GM23338 (cell line): ENCODE measurements around the gene SUB1. TPM values are rescaled to one million over a fixed set of nuclear protein-coding genes. Genes with fewer than 3 reads are reported as not detected.

Experiments
- ATAC-seq: fragments of 200-7000 bp; cut with Tn5 transposase; 3 replicates; pipeline ENCODE4 v1.9.1; 2020
- DNase-seq: peaks from one replicate; pipeline ENCODE4 v3.0.0-alpha.2; 2015; ENCODE audit warnings: low spot score
- H2AFZ ChIP-seq: fragments of 200-600 bp; sonication (generic); 2 replicates; pipeline ENCODE4 v1.8.0; 2016; ENCODE audit warnings: antibody characterized with exemption, mild to moderate bottlenecking, moderate library complexity
- H3F3A ChIP-seq: fragments of 200-600 bp; sonication (generic); replicated peaks from 2 replicates; pipeline ENCODE4 v1.8.0; 2017; ENCODE audit warnings: antibody characterized with exemption, mixed run types, low read depth
- H3K27ac ChIP-seq: fragments of 200-600 bp; sonication (generic); 2 replicates; pipeline ENCODE4 v1.6.1; 2016; ENCODE audit warnings: low read depth
- H3K27me3 ChIP-seq: fragments of 200-600 bp; sonication (generic); 2 replicates; pipeline ENCODE4 v1.8.0; 2016; ENCODE audit warnings: mild to moderate bottlenecking, mixed run types, moderate library complexity; ENCODE audit not compliant: insufficient read depth
- H3K36me3 ChIP-seq: fragments of 200-600 bp; sonication (generic); 2 replicates; pipeline ENCODE4 v1.8.0; 2016; ENCODE audit warnings: mild to moderate bottlenecking; ENCODE audit not compliant: insufficient read depth
- H3K4me1 ChIP-seq: fragments of 200-600 bp; sonication (generic); 2 replicates; pipeline ENCODE4 v1.8.0; 2016; ENCODE audit warnings: mild to moderate bottlenecking, moderate library complexity; ENCODE audit not compliant: insufficient read depth
- H3K4me2 ChIP-seq: fragments of 200-600 bp; sonication (generic); 2 replicates; pipeline ENCODE4 v1.7.1; 2017; ENCODE audit warnings: mixed run types
- H3K4me3 ChIP-seq: fragments of 200-600 bp; sonication (generic); 2 replicates; pipeline ENCODE4 v1.6.1; 2016; ENCODE audit warnings: mixed run types
- H3K79me2 ChIP-seq: fragments of 200-600 bp; sonication (generic); replicated peaks from 2 replicates; pipeline ENCODE4 v1.8.0; 2017; ENCODE audit warnings: mild to moderate bottlenecking; ENCODE audit not compliant: insufficient read depth
- H3K9me2 ChIP-seq: fragments of 200-600 bp; sonication (generic); 2 replicates; pipeline ENCODE4 v1.8.0; 2017; ENCODE audit not compliant: insufficient read depth
- H4K20me1 ChIP-seq: fragments of 200-600 bp; sonication (generic); replicated peaks from 2 replicates; pipeline ENCODE4 v1.8.0; 2017; ENCODE audit warnings: mild to moderate bottlenecking; ENCODE audit not compliant: insufficient read depth
- H3K27ac Mint-ChIP-seq: 2 replicates; pipeline ENCODE4 v1.8.0; 2020; ENCODE audit warnings: inconsistent platforms, mild to moderate bottlenecking, moderate library complexity, mixed read lengths
- H3K27me3 Mint-ChIP-seq: 3 replicates; pipeline ENCODE4 v1.8.0; 2022; ENCODE audit warnings: low read depth, mild to moderate bottlenecking, moderate library complexity, mixed read lengths, inconsistent platforms; ENCODE audit not compliant: insufficient read depth, poor library complexity
- H3K36me3 Mint-ChIP-seq: 3 replicates; pipeline ENCODE4 v1.8.0; 2021; ENCODE audit warnings: low read depth, mild to moderate bottlenecking, inconsistent platforms, moderate library complexity, mixed read lengths
- H3K4me1 Mint-ChIP-seq: 3 replicates; pipeline ENCODE4 v1.8.0; 2020; ENCODE audit warnings: mild to moderate bottlenecking, inconsistent platforms, mixed read lengths
- H3K4me3 Mint-ChIP-seq: 3 replicates; pipeline ENCODE4 v1.8.0; 2021; ENCODE audit warnings: moderate library complexity, mild to moderate bottlenecking, inconsistent platforms, mixed read lengths
- H3K9me3 Mint-ChIP-seq: 3 replicates; pipeline ENCODE4 v1.8.0; 2020; ENCODE audit warnings: moderate library complexity, mild to moderate bottlenecking, inconsistent platforms, mixed read lengths
- CREB1 ChIP-seq: fragments of 250-450 bp; sonication (Bioruptor Pico); IDR thresholded peaks from 2 replicates; pipeline ENCODE4 v1.5.0; 2020; ENCODE audit warnings: low read depth, mild to moderate bottlenecking, moderate library complexity
- EZH2 ChIP-seq: fragments of 200-600 bp; sonication (generic); IDR thresholded peaks from one replicate; pipeline ENCODE4 v1.8.0; 2017; ENCODE audit warnings: antibody characterized with exemption, mild to moderate bottlenecking, low read depth; ENCODE audit not compliant: unreplicated experiment
- EZH2phosphoT487 ChIP-seq: fragments of 200-600 bp; sonication (generic); IDR thresholded peaks from one replicate; pipeline ENCODE4 v1.8.1; 2018; ENCODE audit warnings: antibody characterized with exemption; ENCODE audit not compliant: unreplicated experiment
- JUNB ChIP-seq: IDR thresholded peaks from one replicate; pipeline ENCODE4 v1.6.1; 2016; ENCODE audit warnings: antibody characterized with exemption; ENCODE audit not compliant: unreplicated experiment
- NANOG ChIP-seq: IDR thresholded peaks from 2 replicates; pipeline ENCODE4 v1.6.1; 2016; ENCODE audit warnings: antibody characterized with exemption, borderline replicate concordance
- REST ChIP-seq: IDR thresholded peaks from one replicate; pipeline ENCODE4 v1.6.1; 2018; ENCODE audit warnings: antibody characterized with exemption; ENCODE audit not compliant: unreplicated experiment
- STAT1 ChIP-seq: IDR thresholded peaks from one replicate; pipeline ENCODE4 v1.6.1; 2016; ENCODE audit warnings: antibody characterized with exemption; ENCODE audit not compliant: unreplicated experiment
- ZNF114 ChIP-seq: fragments of 250-450 bp; sonication (Bioruptor Pico); IDR thresholded peaks from 2 replicates; pipeline ENCODE4 v1.5.0; 2020; ENCODE audit warnings: mild to moderate bottlenecking, moderate library complexity
- ZNF331 ChIP-seq: fragments of 250-450 bp; sonication (Bioruptor Pico); IDR thresholded peaks from 2 replicates; pipeline ENCODE4 v1.5.0; 2020; ENCODE audit warnings: low read depth, mild to moderate bottlenecking, moderate library complexity
- polyA plus RNA-seq: library from polyadenylated mRNA; unstranded; fragments of >200 nt; fragmentation: Nextera tagmentation; extraction: Ambion mirVana; gene quantifications from 2 replicates; pipeline ENCODE4 v1.2.1, GENCODE V29; 2016
- total RNA-seq: library from RNA; depleted of rRNA; stranded (reverse); fragments of >200 nt; shearing (Covaris generic); gene quantifications from 2 replicates; pipeline ENCODE4 v1.2.3, GENCODE V29; 2014
- TF ChIP-seq, protein P1 (sequence below): fragments of 250-450 bp; sonication (Bioruptor Pico); IDR thresholded peaks from 2 replicates; pipeline ENCODE4 v1.5.0; 2020; ENCODE audit warnings: mild to moderate bottlenecking, moderate library complexity
- TF ChIP-seq, protein P2 (sequence below): IDR thresholded peaks from 2 replicates; pipeline ENCODE4 v1.6.1; 2016; ENCODE audit warnings: antibody characterized with exemption

SUB1 gene
- total and polyA plus RNA-seq, 2 experiments from 2014 or later, result 365 to 1,041 TPM

DNA sequence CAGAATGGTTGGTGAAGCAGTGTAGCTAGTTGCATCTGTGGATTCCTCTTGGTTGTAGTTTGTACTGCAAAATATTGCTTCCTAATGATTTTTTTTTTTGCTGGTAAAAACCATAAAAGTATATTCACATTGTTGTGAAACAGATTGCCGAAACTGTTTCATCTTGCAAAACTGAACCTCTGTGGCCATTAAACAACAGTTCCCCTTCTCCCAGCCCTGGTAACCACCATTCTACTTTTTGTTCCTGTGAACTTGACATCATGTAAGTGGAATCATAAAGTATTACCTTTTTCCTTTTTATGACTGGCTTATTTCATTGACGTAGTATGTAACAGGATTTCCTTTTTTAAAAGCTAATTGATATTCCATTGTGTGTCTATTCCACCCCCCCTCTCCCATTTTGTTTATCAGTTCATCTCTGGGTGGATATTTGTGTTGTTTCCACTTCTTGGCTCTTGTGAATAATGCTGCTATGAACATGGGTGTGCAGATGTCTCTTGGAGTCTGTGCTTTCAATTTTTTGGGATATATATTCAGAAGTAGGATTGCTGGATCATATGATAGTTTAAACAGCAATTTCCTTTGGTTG lies 11.8 kb downstream of the SUB1 start (continued):
- TF ChIP-seq, protein P1, sequence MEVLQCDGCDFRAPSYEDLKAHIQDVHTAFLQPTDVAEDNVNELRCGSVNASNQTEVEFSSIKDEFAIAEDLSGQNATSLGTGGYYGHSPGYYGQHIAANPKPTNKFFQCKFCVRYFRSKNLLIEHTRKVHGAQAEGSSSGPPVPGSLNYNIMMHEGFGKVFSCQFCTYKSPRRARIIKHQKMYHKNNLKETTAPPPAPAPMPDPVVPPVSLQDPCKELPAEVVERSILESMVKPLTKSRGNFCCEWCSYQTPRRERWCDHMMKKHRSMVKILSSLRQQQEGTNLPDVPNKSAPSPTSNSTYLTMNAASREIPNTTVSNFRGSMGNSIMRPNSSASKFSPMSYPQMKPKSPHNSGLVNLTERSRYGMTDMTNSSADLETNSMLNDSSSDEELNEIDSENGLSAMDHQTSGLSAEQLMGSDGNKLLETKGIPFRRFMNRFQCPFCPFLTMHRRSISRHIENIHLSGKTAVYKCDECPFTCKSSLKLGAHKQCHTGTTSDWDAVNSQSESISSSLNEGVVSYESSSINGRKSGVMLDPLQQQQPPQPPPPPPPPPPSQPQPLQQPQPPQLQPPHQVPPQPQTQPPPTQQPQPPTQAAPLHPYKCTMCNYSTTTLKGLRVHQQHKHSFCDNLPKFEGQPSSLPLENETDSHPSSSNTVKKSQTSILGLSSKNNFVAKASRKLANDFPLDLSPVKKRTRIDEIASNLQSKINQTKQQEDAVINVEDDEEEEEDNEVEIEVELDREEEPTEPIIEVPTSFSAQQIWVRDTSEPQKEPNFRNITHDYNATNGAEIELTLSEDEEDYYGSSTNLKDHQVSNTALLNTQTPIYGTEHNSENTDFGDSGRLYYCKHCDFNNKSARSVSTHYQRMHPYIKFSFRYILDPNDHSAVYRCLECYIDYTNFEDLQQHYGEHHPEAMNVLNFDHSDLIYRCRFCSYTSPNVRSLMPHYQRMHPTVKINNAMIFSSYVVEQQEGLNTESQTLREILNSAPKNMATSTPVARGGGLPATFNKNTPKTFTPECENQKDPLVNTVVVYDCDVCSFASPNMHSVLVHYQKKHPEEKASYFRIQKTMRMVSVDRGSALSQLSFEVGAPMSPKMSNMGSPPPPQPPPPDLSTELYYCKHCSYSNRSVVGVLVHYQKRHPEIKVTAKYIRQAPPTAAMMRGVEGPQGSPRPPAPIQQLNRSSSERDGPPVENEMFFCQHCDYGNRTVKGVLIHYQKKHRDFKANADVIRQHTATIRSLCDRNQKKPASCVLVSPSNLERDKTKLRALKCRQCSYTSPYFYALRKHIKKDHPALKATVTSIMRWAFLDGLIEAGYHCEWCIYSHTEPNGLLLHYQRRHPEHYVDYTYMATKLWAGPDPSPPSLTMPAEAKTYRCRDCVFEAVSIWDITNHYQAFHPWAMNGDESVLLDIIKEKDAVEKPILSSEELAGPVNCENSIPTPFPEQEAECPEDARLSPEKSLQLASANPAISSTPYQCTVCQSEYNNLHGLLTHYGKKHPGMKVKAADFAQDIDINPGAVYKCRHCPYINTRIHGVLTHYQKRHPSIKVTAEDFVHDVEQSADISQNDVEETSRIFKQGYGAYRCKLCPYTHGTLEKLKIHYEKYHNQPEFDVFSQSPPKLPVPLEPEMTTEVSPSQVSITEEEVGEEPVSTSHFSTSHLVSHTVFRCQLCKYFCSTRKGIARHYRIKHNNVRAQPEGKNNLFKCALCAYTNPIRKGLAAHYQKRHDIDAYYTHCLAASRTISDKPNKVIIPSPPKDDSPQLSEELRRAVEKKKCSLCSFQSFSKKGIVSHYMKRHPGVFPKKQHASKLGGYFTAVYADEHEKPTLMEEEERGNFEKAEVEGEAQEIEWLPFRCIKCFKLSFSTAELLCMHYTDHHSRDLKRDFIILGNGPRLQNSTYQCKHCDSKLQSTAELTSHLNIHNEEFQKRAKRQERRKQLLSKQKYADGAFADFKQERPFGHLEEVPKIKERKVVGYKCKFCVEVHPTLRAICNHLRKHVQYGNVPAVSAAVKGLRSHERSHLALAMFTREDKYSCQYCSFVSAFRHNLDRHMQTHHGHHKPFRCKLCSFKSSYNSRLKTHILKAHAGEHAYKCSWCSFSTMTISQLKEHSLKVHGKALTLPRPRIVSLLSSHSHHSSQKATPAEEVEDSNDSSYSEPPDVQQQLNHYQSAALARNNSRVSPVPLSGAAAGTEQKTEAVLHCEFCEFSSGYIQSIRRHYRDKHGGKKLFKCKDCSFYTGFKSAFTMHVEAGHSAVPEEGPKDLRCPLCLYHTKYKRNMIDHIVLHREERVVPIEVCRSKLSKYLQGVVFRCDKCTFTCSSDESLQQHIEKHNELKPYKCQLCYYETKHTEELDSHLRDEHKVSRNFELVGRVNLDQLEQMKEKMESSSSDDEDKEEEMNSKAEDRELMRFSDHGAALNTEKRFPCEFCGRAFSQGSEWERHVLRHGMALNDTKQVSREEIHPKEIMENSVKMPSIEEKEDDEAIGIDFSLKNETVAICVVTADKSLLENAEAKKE (CRISPR knock-in tag), result no peak
- TF ChIP-seq CREB1 (CRISPR knock-in tag), result no peak
- no peak for TF ChIP-seq NANOG
- TF ChIP-seq STAT1, result no peak
- TF ChIP-seq EZH2phosphoT487, result no peak

- no peak overlapping the region for H3K4me2 ChIP-seq
These were observed 13.0 kb downstream of the SUB1 start for GRCh38 chr5:32598260-32598937.

More at GRCh38 chr5:32598260-32598937, 13.0 kb downstream of the SUB1 start:
- Histone ChIP-seq H3K27me3 (no peaks in the 10 kb centered on the region), H4K20me1 (peaks cover 37% of the 10 kb centered on the region), H3K36me3 (peaks cover 46% of the 10 kb centered on the region), H3K4me3 (no peak overlapping the region), H3K9me2 (no peaks in the 10 kb centered on the region), H3K27ac (no peak overlapping the region), H3K4me1 (no peaks in the 10 kb centered on the region), H3K79me2 (peaks cover 64% of the 10 kb centered on the region), H2AFZ (no peak overlapping the region), H3F3A (no peaks in the 10 kb centered on the region)
- no peak for ATAC-seq
- Mint-ChIP-seq H3K27ac (no peak overlapping the region), H3K4me1 (no peaks in the 10 kb centered on the region), H3K9me3 (no peaks in the 10 kb centered on the region), H3K36me3 (peaks cover 79% of the 10 kb centered on the region), H3K27me3 (no peaks in the 10 kb centered on the region), H3K4me3 (no peak overlapping the region)
- DNase-seq, result no peak
- TF ChIP-seq CREB1 (CRISPR knock-in tag), result no peak
- TF ChIP-seq REST, result no peak
- TF ChIP-seq, protein P2, sequence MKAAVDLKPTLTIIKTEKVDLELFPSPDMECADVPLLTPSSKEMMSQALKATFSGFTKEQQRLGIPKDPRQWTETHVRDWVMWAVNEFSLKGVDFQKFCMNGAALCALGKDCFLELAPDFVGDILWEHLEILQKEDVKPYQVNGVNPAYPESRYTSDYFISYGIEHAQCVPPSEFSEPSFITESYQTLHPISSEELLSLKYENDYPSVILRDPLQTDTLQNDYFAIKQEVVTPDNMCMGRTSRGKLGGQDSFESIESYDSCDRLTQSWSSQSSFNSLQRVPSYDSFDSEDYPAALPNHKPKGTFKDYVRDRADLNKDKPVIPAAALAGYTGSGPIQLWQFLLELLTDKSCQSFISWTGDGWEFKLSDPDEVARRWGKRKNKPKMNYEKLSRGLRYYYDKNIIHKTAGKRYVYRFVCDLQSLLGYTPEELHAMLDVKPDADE, result no peak
- TF ChIP-seq NANOG, result no peak
- TF ChIP-seq ZNF114, result no peak
- no peak for TF ChIP-seq ZNF331 (CRISPR knock-in tag)
- TF ChIP-seq EZH2, result no peak
- no peak for TF ChIP-seq JUNB
- TF ChIP-seq EZH2phosphoT487, result no peak
